K562 (cell line): Measurements from ENCODE around the gene SERINC5. TPM values are rescaled to one million over a fixed set of nuclear protein-coding genes. Genes with fewer than 3 reads are reported as not detected.

Experiments used
- ATAC-seq: fragments of 200-7000 bp; cut with Tn5 transposase; 3 replicates; pipeline ENCODE4 v1.9.1; 2020; ENCODE audit warnings: moderate library complexity
- BruUV-seq: library from RNA; stranded (reverse); fragments of 400-500 nt; replicated peaks from 2 replicates; lab custom pipeline; 2021; lab: Mats Ljungman, UMichigan
- CTCF ChIA-PET: fragments of 300-600 bp; formaldehyde crosslinking; extraction: SDS; loops from one replicate; lab custom pipeline; 2021; ENCODE audit warnings: low intra/inter-chr PET ratio; lab: Yijun Ruan, JAX
- POLR2A ChIA-PET: fragments of 300-600, 350-650 bp; sonication (Branson Sonifier 250); formaldehyde crosslinking; extraction: SDS; loops from one replicate; lab custom pipeline; 2021; ENCODE audit warnings: antibody characterized with exemption, inconsistent platforms; lab: Yijun Ruan, JAX
- DNase-seq, 4 experiments: peaks; one replicate each; pipeline versions ENCODE4 v3.0.0 to v3.0.0-alpha.2; 2011 to 2018; ENCODE audit warnings: low spot score in 3 of 4, mixed read lengths in 3 of 4; ENCODE audit errors: extremely low read depth in 1 of 4
- FAIRE-seq: peaks from 2 replicates; lab custom pipeline; 2011; peaks lifted over from hg19 to GRCh38; lab: Jason Lieb, UNC
- H2AFZ ChIP-seq: 2 replicates; pipeline ENCODE4 v1.6.0; 2011; ENCODE audit warnings: low read depth, low read length, control low read depth, inconsistent platforms
- H3K27ac ChIP-seq: fragments of 200-600 bp; 3 replicates; pipeline ENCODE4 v1.8.0; 2011; ENCODE audit warnings: low read depth, mild to moderate bottlenecking, control low read depth, inconsistent platforms, low read length, moderate library complexity, mixed read lengths; ENCODE audit errors: extremely low read depth
- H3K27me3 ChIP-seq, 2 experiments: fragments of 300-600 bp in 1 of 2; 2 replicates in 1 of 2; 3 replicates in 1 of 2; pipeline versions ENCODE4 v1.6.0 to v1.8.0; 2011; ENCODE audit warnings: inconsistent platforms in 2 of 2, low read length in 2 of 2, mild to moderate bottlenecking in 1 of 2, mixed read lengths in 1 of 2, moderate library complexity in 1 of 2; ENCODE audit not compliant: control insufficient read depth in 2 of 2, insufficient read depth in 2 of 2
- H3K36me3 ChIP-seq: fragments of 300-600 bp; 3 replicates; pipeline ENCODE4 v1.8.0; 2011; ENCODE audit warnings: mild to moderate bottlenecking, low read length, inconsistent platforms; ENCODE audit not compliant: control insufficient read depth, insufficient read depth
- H3K4me1 ChIP-seq, 2 experiments: fragments of 200-600 bp in 1 of 2; replicated peaks in 1 of 2; 2 replicates in 1 of 2; 3 replicates in 1 of 2; pipeline versions ENCODE4 v1.5.1 to v1.8.0; 2011; ENCODE audit warnings: inconsistent platforms in 2 of 2, low read length in 2 of 2, mild to moderate bottlenecking in 1 of 2, mixed read lengths in 1 of 2, moderate library complexity in 1 of 2; ENCODE audit not compliant: control insufficient read depth in 2 of 2, insufficient read depth in 2 of 2
- H3K4me2 ChIP-seq: 2 replicates; pipeline ENCODE4 v1.6.1; 2011; ENCODE audit warnings: low read length, control low read depth, inconsistent platforms, mixed read lengths; ENCODE audit not compliant: insufficient read depth
- H3K4me3 ChIP-seq: fragments of 200-600 bp; sonication (generic), shearing (Covaris generic); 2 replicates; pipeline ENCODE4 v1.5.1; 2016; ENCODE audit warnings: control low read depth, inconsistent platforms
- H3K79me2 ChIP-seq: fragments of 200-600 bp; 3 replicates; pipeline ENCODE4 v1.8.0; 2011; ENCODE audit warnings: low read length, inconsistent platforms; ENCODE audit not compliant: control insufficient read depth, insufficient read depth
- H3K9ac ChIP-seq, 2 experiments: 2 replicates each; pipeline versions ENCODE4 v1.6.0 to v1.6.1; 2011; ENCODE audit warnings: low read depth in 2 of 2, low read length in 2 of 2, control low read depth in 1 of 2, inconsistent platforms in 1 of 2, mild to moderate bottlenecking in 1 of 2, mixed read lengths in 1 of 2; ENCODE audit not compliant: insufficient read depth in 1 of 2
- H3K9me1 ChIP-seq: one replicate; pipeline ENCODE4 v1.6.0; 2011; ENCODE audit warnings: inconsistent platforms, mild to moderate bottlenecking, low read length, moderate library complexity; ENCODE audit not compliant: control insufficient read depth, insufficient read depth
- H3K9me3 ChIP-seq: replicated peaks from 2 replicates; pipeline ENCODE4 v1.5.1; 2011; ENCODE audit warnings: low read depth, low read length, inconsistent platforms; ENCODE audit not compliant: control insufficient read depth, insufficient read depth
- H4K20me1 ChIP-seq: replicated peaks from 2 replicates; pipeline ENCODE4 v1.6.1; 2011; ENCODE audit warnings: low read length, inconsistent platforms, mixed read lengths; ENCODE audit not compliant: control insufficient read depth, insufficient read depth
- ERF ChIP-seq: fragments of 450-650 bp; formaldehyde crosslinking; IDR thresholded peaks from 2 replicates; pipeline ENCODE4 v1.4.0; 2020; ENCODE audit warnings: mild to moderate bottlenecking, mixed read lengths
- NFE2L1 ChIP-seq: fragments of 450-650 bp; IDR thresholded peaks from 2 replicates; pipeline ENCODE4 v1.6.1; 2016; ENCODE audit warnings: missing genetic modification characterization, low read depth, mild to moderate bottlenecking, missing compliant biosample characterization, moderate library complexity, borderline replicate concordance
- NFXL1 ChIP-seq: fragments of 450-650 bp; formaldehyde crosslinking; IDR thresholded peaks from 2 replicates; pipeline ENCODE4 v1.4.0; 2021; ENCODE audit warnings: mild to moderate bottlenecking
- SREBF1 ChIP-seq: fragments of 150-350 bp; IDR thresholded peaks from 2 replicates; pipeline ENCODE4 v1.6.1; 2014; ENCODE audit warnings: antibody characterized with exemption, low read depth, low read length, borderline replicate concordance
- ZNF311 ChIP-seq: fragments of 250-450 bp; sonication (Bioruptor Pico); IDR thresholded peaks from 2 replicates; pipeline ENCODE4 v1.4.0; 2020; ENCODE audit warnings: mild to moderate bottlenecking, moderate library complexity
- WGBS: fragments of 100-300 bp; shearing (Covaris generic); methylation state at CpG from one replicate; pipeline ENCODE4 v1.1.6; 2016; ENCODE audit warnings: low coverage, mixed read lengths; ENCODE audit not compliant: insufficient coverage; ENCODE audit errors: missing lambda C conversion rate; 5-methylcytosine and 5-hydroxymethylcytosine counted together
- in situ Hi-C: fragments of 300-500 bp; cut with MboI; formaldehyde crosslinking; loops from 4 replicates; pipeline ENCODE4 v1.15.0; 2018; ENCODE audit warnings: inconsistent platforms, mixed read lengths
- intact Hi-C: fragments of 100-400 bp; cut with micrococcal nuclease; formaldehyde crosslinking; loops from 2 replicates; pipeline ENCODE4 v1.14.2; 2022
- polyA plus RNA-seq, 8 experiments: library from polyadenylated mRNA; depleted of rRNA in 4 of 8; stranded (reverse) in 5 of 8; unstranded in 3 of 8; fragments of >200 nt; fragmentation: Nextera tagmentation in 2 of 8; fragmentation: Illumina TruSeq in 1 of 8; extraction: Ambion mirVana in 2 of 8; extraction: Trizol in 1 of 8; gene quantifications; 2 replicates each; pipeline versions ENCODE4 v1.2.1 to v1.2.3, GENCODE V29; 2011 to 2014; ENCODE audit warnings: inconsistent platforms in 1 of 8, missing spikeins in 1 of 8
- total RNA-seq, 7 experiments: library from RNA; depleted of rRNA in 6 of 7; stranded (reverse); fragments of >200 nt in 6 of 7; fragmentation: Illumina TruSeq in 2 of 7; extraction: Trizol in 2 of 7; gene quantifications; 2 replicates each; pipeline versions ENCODE4 v1.2.1 to v1.2.3, GENCODE V29; 2011 to 2021; ENCODE audit warnings: low replicate concordance in 1 of 7
- TF ChIP-seq, protein P1 (sequence below): fragments of 450-650 bp; formaldehyde crosslinking; IDR thresholded peaks from 2 replicates; pipeline ENCODE4 v1.4.0; 2020; ENCODE audit warnings: mild to moderate bottlenecking, moderate library complexity
- TF ChIP-seq, protein P2 (sequence below): fragments of 450-650 bp; IDR thresholded peaks from 2 replicates; pipeline ENCODE4 v1.6.1; 2017; ENCODE audit warnings: antibody characterized with exemption
- TF ChIP-seq, protein P3 (sequence below), 2 experiments: fragments of 450-650 bp; conservative IDR thresholded peaks; 2 replicates each; pipeline ENCODE4 v1.6.1; 2017; ENCODE audit warnings: mild to moderate bottlenecking in 2 of 2, moderate library complexity in 2 of 2

Gene SERINC5
- total and polyA plus RNA-seq, 9 of the 15 experiments (the other 6 are each of a cell fraction or from before 2014, with no cell fraction given): 1.4 to 7.9 (median 3.7) TPM

DNA sequence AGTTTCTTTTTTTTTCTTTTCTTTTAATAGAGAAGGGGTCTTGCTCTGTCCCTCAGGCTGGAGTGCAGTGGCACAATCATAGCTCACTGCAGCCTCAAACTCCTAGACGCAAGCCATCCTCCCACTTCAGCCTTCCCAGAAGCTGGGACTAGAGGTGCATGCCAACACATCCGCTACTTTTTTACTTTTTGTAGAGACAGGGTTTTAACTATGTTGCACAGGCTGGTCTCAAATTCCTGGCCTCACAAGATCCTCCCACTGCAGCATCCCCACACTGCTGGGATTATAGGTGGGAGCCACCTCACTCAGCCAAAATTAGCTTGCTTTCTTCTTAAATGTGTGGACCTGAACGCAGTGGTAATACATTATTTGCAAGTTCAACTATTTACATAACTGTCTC is 66.1 kb downstream of the SERINC5 start:
- in situ Hi-C loops: no loop called here
- no peak for ATAC-seq

DNA sequence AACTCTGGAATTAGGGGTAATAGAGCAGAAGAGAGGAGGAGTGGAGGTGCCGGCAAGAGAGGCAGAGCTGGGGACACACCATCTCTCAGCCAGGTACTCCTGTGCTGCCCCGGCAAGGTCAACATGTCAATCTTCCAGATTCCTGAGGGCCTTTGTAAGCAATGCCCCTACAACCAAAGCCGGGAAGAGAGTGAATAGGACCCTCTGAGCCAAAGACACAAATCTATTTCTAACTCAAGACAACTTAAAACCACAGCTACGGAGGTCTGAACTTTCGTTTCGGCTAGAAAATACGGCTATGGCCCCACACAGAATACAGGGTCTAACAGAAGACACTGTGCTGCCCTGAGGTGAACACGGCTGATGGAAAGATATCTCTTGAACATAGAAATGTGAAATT is 66.6 kb downstream of the SERINC5 start:
- DNase-seq: no peak
- BruUV-seq: no TSS peak
- WGBS: 85% methylated on average over 8 of the region's 8 CpGs
- TF ChIP-seq, protein P1, sequence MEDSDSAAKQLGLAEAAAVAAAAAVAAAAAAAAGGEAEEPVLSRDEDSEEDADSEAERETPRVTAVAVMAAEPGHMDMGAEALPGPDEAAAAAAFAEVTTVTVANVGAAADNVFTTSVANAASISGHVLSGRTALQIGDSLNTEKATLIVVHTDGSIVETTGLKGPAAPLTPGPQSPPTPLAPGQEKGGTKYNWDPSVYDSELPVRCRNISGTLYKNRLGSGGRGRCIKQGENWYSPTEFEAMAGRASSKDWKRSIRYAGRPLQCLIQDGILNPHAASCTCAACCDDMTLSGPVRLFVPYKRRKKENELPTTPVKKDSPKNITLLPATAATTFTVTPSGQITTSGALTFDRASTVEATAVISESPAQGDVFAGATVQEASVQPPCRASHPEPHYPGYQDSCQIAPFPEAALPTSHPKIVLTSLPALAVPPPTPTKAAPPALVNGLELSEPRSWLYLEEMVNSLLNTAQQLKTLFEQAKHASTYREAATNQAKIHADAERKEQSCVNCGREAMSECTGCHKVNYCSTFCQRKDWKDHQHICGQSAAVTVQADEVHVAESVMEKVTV (CRISPR knock-in tag): no peak
- TF ChIP-seq ERF: no peak
- TF ChIP-seq SREBF1: no peak
- TF ChIP-seq, protein P2, sequence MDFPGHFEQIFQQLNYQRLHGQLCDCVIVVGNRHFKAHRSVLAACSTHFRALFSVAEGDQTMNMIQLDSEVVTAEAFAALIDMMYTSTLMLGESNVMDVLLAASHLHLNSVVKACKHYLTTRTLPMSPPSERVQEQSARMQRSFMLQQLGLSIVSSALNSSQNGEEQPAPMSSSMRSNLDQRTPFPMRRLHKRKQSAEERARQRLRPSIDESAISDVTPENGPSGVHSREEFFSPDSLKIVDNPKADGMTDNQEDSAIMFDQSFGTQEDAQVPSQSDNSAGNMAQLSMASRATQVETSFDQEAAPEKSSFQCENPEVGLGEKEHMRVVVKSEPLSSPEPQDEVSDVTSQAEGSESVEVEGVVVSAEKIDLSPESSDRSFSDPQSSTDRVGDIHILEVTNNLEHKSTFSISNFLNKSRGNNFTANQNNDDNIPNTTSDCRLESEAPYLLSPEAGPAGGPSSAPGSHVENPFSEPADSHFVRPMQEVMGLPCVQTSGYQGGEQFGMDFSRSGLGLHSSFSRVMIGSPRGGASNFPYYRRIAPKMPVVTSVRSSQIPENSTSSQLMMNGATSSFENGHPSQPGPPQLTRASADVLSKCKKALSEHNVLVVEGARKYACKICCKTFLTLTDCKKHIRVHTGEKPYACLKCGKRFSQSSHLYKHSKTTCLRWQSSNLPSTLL: no peak
- TF ChIP-seq NFXL1 (CRISPR knock-in tag): no peak
- TF ChIP-seq, protein P3, sequence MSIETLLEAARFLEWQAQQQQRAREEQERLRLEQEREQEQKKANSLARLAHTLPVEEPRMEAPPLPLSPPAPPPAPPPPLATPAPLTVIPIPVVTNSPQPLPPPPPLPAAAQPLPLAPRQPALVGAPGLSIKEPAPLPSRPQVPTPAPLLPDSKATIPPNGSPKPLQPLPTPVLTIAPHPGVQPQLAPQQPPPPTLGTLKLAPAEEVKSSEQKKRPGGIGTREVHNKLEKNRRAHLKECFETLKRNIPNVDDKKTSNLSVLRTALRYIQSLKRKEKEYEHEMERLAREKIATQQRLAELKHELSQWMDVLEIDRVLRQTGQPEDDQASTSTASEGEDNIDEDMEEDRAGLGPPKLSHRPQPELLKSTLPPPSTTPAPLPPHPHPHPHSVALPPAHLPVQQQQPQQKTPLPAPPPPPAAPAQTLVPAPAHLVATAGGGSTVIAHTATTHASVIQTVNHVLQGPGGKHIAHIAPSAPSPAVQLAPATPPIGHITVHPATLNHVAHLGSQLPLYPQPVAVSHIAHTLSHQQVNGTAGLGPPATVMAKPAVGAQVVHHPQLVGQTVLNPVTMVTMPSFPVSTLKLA (conservative IDR thresholded peaks at IDR 0.05): no peak
- peaks cover 8 to 44% of the 10 kb centered on the region in 2 experiments; a peak in 4 of 5 replicates for H3K4me1 ChIP-seq
- FAIRE-seq: no peak
- H3K9me1 ChIP-seq: no peaks in the 10 kb centered on the region
- ChIA-PET CTCF (no interaction called here), POLR2A (interaction anchor here (0.7 kb wide), 1 partner anchor 24 kb away, joined by 3 read pairs; no protein-coding TSS in a partner anchor)
- in situ Hi-C loops (no loop called here), intact Hi-C loops (no loop called here)
- H4K20me1 ChIP-seq: no peaks in the 10 kb centered on the region
- H3K36me3 ChIP-seq: no peaks in the 10 kb centered on the region
- no peak overlapping the region for H3K4me2 ChIP-seq
- no peaks in the 10 kb centered on the region for H3K79me2 ChIP-seq
- no peaks in the 10 kb centered on the region for H3K9me3 ChIP-seq
- no peak overlapping the region for H3K27ac ChIP-seq
- no peak overlapping the region for H3K9ac ChIP-seq
- no peak overlapping the region for H3K4me3 ChIP-seq
- no peak for ATAC-seq
- no peaks in the 10 kb centered on the region for H3K27me3 ChIP-seq
- no peak overlapping the region for H2AFZ ChIP-seq

More for the DNA sequence above, 66.1 kb downstream of the SERINC5 start:
- TF ChIP-seq NFE2L1 (no peak), ZNF311 (CRISPR knock-in tag) (no peak)
- no peak for DNase-seq
- intact Hi-C loops: loop anchor here (5.0 kb wide), 1 partner anchor 68 kb away; the partner anchor contains the start of gene SERINC5
- BruUV-seq: no TSS peak
- Histone ChIP-seq H3K4me1 (peaks cover 8 to 39% of the 10 kb centered on the region in 2 experiments; a peak in 4 of 5 replicates), H3K36me3 (no peaks in the 10 kb centered on the region), H3K4me3 (no peak overlapping the region), H3K9me3 (no peaks in the 10 kb centered on the region), H4K20me1 (no peaks in the 10 kb centered on the region), H3K9ac (no peak overlapping the region), H3K4me2 (no peak overlapping the region), H3K27me3 (no peaks in the 10 kb centered on the region), H3K79me2 (no peaks in the 10 kb centered on the region), H3K9me1 (no peaks in the 10 kb centered on the region), H2AFZ (no peak overlapping the region), H3K27ac (no peak overlapping the region)
- WGBS: 91% methylated on average over 3 of the region's 3 CpGs
- ChIA-PET POLR2A (interaction anchor here (0.7 to 1.5 kb wide), 2 partner anchors 9 to 24 kb away, joined by 3 read pairs; no protein-coding TSS in a partner anchor), CTCF (no interaction called here)
- no peak for FAIRE-seq
